WTC11 (cell line): Measurements from ENCODE around the gene SH3GL2. TPM values are rescaled to one million over a fixed set of nuclear protein-coding genes. Genes with fewer than 3 reads are reported as not detected.
A peak's percentile ranks its signal among the peaks of the same experiment; 100 is the strongest.

Source experiments
- ATAC-seq: fragments of 200-7000 bp; cut with Tn5 transposase; 2 replicates; pipeline ENCODE4 v1.10.0; 2021; ENCODE audit warnings: mild to moderate bottlenecking, moderate library complexity
- CTCF ChIA-PET: fragments of 300-600 bp; sonication (Branson Sonifier 250); formaldehyde crosslinking; loops from one replicate; lab custom pipeline; 2021; ENCODE audit warnings: antibody characterized with exemption; lab: Charles Lee
- POLR2A ChIA-PET: fragments of 350-600 bp; sonication (Branson Sonifier 250); formaldehyde crosslinking; loops from one replicate; lab custom pipeline; 2021; ENCODE audit warnings: antibody characterized with exemption; lab: Charles Lee
- DNase-seq: peaks from one replicate; pipeline ENCODE4 v3.0.0; 2021; ENCODE audit warnings: low spot score
- H3K27ac Mint-ChIP-seq: 2 replicates; pipeline ENCODE4 v1.8.0; 2021; ENCODE audit warnings: mixed read lengths
- H3K27me3 Mint-ChIP-seq: 2 replicates; pipeline ENCODE4 v1.8.0; 2021; ENCODE audit warnings: low read depth, mild to moderate bottlenecking, moderate library complexity, mixed read lengths
- H3K36me3 Mint-ChIP-seq: 2 replicates; pipeline ENCODE4 v1.8.0; 2021; ENCODE audit warnings: mixed read lengths
- H3K4me1 Mint-ChIP-seq: 2 replicates; pipeline ENCODE4 v1.8.0; 2022; ENCODE audit warnings: mixed read lengths
- H3K4me3 Mint-ChIP-seq: 2 replicates; pipeline ENCODE4 v1.8.0; 2021; ENCODE audit warnings: mild to moderate bottlenecking, moderate library complexity, mixed read lengths
- H3K9me3 Mint-ChIP-seq: 2 replicates; pipeline ENCODE4 v1.8.0; 2021; ENCODE audit warnings: mixed read lengths
- CREM ChIP-seq: sonication (generic); formaldehyde crosslinking; IDR thresholded peaks from 2 replicates; pipeline ENCODE4 v1.8.1; 2022; ENCODE audit warnings: mild to moderate bottlenecking, missing genetic modification reagents, moderate library complexity
- FOXK1 ChIP-seq: sonication (generic); formaldehyde crosslinking; IDR thresholded peaks from 2 replicates; pipeline ENCODE4 v1.8.0; 2022; ENCODE audit warnings: mild to moderate bottlenecking, moderate library complexity, missing genetic modification reagents
- GRHL2 ChIP-seq: fragments of 250-450 bp; sonication (Bioruptor Pico); IDR thresholded peaks from 2 replicates; pipeline ENCODE4 v1.8.0; 2022; ENCODE audit warnings: mild to moderate bottlenecking, moderate library complexity; ENCODE audit not compliant: insufficient replicate concordance, severe bottlenecking
- JAZF1 ChIP-seq: fragments of 250-450 bp; sonication (Bioruptor Pico); IDR thresholded peaks from 2 replicates; pipeline ENCODE4 v1.9.0; 2021; ENCODE audit warnings: moderate library complexity, mild to moderate bottlenecking, inconsistent platforms
- MXD4 ChIP-seq: fragments of 250-450 bp; sonication (Bioruptor Pico); IDR thresholded peaks from 2 replicates; pipeline ENCODE4 v1.8.0; 2021; ENCODE audit warnings: mild to moderate bottlenecking, moderate library complexity, borderline replicate concordance
- NFATC4 ChIP-seq: fragments of 250-450 bp; sonication (Bioruptor Pico); IDR thresholded peaks from 2 replicates; pipeline ENCODE4 v1.9.0; 2021; ENCODE audit warnings: mild to moderate bottlenecking
- NFE2L1 ChIP-seq: sonication (generic); formaldehyde crosslinking; IDR thresholded peaks from 2 replicates; pipeline ENCODE4 v1.8.1; 2023; ENCODE audit warnings: missing genetic modification reagents
- SMAD4 ChIP-seq: sonication (generic); formaldehyde crosslinking; IDR thresholded peaks from 2 replicates; pipeline ENCODE4 v1.8.0; 2022; ENCODE audit warnings: mild to moderate bottlenecking, missing genetic modification reagents
- ZNF317 ChIP-seq: sonication (generic); formaldehyde crosslinking; IDR thresholded peaks from 2 replicates; pipeline ENCODE4 v1.8.1; 2023; ENCODE audit warnings: low read depth, mild to moderate bottlenecking, moderate library complexity, missing genetic modification reagents, borderline replicate concordance
- ZNF671 ChIP-seq: fragments of 250-450 bp; sonication (Bioruptor Pico); IDR thresholded peaks from 2 replicates; pipeline ENCODE4 v1.8.0; 2021; ENCODE audit warnings: mild to moderate bottlenecking
- total RNA-seq: library from RNA; stranded (reverse); gene quantifications from 3 replicates; pipeline ENCODE4 v1.2.3, GENCODE V29; 2021
- TF ChIP-seq, protein P1 (sequence below): sonication (generic); formaldehyde crosslinking; IDR thresholded peaks from 2 replicates; pipeline ENCODE4 v1.8.0; 2022; ENCODE audit warnings: missing genetic modification reagents
- TF ChIP-seq, protein P2 (sequence below): sonication (generic); formaldehyde crosslinking; IDR thresholded peaks from 2 replicates; pipeline ENCODE4 v1.8.1; 2023; ENCODE audit warnings: mild to moderate bottlenecking, missing genetic modification reagents, borderline replicate concordance
- TF ChIP-seq, protein P3 (sequence below): sonication (generic); formaldehyde crosslinking; IDR thresholded peaks from 2 replicates; pipeline ENCODE4 v1.8.1; 2022; ENCODE audit warnings: missing genetic modification reagents, borderline replicate concordance
- TF ChIP-seq, protein P4 (sequence below): sonication (generic); formaldehyde crosslinking; IDR thresholded peaks from 2 replicates; pipeline ENCODE4 v1.8.1; 2023; ENCODE audit warnings: mild to moderate bottlenecking, missing genetic modification reagents

Gene SH3GL2
- total RNA-seq, 1 experiment from 2014 or later: 4.2 TPM

DNA sequence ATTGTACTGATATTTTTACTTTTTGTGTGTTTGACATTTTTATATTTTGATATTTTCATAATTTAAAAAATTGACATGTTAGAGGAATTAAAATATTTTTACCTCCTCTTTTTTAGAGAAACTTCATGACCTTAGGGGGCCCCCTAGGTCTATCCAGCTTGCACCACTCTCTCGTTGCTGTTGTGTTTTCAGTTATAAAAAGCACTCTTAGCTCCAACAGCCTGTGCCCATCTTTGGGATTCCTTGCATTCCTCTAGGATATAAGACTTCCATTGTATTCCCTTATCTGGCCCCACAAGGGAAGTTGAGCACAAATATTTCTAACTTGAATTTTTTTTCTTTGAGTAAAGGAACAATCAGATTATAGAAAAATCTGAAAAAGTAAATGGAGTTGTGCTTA is 245.3 kb downstream of the SH3GL2 start:
- Mint-ChIP-seq H3K27me3 (no peaks in the 10 kb centered on the region), H3K9me3 (no peaks in the 10 kb centered on the region), H3K4me3 (no peak overlapping the region), H3K4me1 (peaks cover 19% of the 10 kb centered on the region), H3K27ac (peak overlapping the region; percentile 73; the same call in 1 of the 2 replicates), H3K36me3 (no peaks in the 10 kb centered on the region)
- ATAC-seq (peak; percentile 85), DNase-seq (no peak)
- ChIA-PET CTCF (interaction anchor here (1.4 to 2.1 kb wide), 3 partner anchors 13 to 389 kb away, joined by 6 to 13 read pairs (median 12); no protein-coding TSS in a partner anchor), POLR2A (no interaction called here)
- TF ChIP-seq, protein P1, sequence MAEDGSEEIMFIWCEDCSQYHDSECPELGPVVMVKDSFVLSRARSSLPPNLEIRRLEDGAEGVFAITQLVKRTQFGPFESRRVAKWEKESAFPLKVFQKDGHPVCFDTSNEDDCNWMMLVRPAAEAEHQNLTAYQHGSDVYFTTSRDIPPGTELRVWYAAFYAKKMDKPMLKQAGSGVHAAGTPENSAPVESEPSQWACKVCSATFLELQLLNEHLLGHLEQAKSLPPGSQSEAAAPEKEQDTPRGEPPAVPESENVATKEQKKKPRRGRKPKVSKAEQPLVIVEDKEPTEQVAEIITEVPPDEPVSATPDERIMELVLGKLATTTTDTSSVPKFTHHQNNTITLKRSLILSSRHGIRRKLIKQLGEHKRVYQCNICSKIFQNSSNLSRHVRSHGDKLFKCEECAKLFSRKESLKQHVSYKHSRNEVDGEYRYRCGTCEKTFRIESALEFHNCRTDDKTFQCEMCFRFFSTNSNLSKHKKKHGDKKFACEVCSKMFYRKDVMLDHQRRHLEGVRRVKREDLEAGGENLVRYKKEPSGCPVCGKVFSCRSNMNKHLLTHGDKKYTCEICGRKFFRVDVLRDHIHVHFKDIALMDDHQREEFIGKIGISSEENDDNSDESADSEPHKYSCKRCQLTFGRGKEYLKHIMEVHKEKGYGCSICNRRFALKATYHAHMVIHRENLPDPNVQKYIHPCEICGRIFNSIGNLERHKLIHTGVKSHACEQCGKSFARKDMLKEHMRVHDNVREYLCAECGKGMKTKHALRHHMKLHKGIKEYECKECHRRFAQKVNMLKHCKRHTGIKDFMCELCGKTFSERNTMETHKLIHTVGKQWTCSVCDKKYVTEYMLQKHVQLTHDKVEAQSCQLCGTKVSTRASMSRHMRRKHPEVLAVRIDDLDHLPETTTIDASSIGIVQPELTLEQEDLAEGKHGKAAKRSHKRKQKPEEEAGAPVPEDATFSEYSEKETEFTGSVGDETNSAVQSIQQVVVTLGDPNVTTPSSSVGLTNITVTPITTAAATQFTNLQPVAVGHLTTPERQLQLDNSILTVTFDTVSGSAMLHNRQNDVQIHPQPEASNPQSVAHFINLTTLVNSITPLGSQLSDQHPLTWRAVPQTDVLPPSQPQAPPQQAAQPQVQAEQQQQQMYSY: no peak
- TF ChIP-seq NFE2L1 (CRISPR knock-in tag) (no peak), SMAD4 (CRISPR knock-in tag) (no peak), JAZF1 (CRISPR knock-in tag) (no peak), ZNF317 (CRISPR knock-in tag) (no peak), CREM (CRISPR knock-in tag) (no peak), GRHL2 (CRISPR knock-in tag) (no peak), MXD4 (CRISPR knock-in tag) (no peak), NFATC4 (no peak), ZNF671 (CRISPR knock-in tag) (no peak), FOXK1 (CRISPR knock-in tag) (no peak)
- TF ChIP-seq, protein P2, sequence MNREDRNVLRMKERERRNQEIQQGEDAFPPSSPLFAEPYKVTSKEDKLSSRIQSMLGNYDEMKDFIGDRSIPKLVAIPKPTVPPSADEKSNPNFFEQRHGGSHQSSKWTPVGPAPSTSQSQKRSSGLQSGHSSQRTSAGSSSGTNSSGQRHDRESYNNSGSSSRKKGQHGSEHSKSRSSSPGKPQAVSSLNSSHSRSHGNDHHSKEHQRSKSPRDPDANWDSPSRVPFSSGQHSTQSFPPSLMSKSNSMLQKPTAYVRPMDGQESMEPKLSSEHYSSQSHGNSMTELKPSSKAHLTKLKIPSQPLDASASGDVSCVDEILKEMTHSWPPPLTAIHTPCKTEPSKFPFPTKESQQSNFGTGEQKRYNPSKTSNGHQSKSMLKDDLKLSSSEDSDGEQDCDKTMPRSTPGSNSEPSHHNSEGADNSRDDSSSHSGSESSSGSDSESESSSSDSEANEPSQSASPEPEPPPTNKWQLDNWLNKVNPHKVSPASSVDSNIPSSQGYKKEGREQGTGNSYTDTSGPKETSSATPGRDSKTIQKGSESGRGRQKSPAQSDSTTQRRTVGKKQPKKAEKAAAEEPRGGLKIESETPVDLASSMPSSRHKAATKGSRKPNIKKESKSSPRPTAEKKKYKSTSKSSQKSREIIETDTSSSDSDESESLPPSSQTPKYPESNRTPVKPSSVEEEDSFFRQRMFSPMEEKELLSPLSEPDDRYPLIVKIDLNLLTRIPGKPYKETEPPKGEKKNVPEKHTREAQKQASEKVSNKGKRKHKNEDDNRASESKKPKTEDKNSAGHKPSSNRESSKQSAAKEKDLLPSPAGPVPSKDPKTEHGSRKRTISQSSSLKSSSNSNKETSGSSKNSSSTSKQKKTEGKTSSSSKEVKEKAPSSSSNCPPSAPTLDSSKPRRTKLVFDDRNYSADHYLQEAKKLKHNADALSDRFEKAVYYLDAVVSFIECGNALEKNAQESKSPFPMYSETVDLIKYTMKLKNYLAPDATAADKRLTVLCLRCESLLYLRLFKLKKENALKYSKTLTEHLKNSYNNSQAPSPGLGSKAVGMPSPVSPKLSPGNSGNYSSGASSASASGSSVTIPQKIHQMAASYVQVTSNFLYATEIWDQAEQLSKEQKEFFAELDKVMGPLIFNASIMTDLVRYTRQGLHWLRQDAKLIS (CRISPR knock-in tag): no peak
- TF ChIP-seq, protein P3, sequence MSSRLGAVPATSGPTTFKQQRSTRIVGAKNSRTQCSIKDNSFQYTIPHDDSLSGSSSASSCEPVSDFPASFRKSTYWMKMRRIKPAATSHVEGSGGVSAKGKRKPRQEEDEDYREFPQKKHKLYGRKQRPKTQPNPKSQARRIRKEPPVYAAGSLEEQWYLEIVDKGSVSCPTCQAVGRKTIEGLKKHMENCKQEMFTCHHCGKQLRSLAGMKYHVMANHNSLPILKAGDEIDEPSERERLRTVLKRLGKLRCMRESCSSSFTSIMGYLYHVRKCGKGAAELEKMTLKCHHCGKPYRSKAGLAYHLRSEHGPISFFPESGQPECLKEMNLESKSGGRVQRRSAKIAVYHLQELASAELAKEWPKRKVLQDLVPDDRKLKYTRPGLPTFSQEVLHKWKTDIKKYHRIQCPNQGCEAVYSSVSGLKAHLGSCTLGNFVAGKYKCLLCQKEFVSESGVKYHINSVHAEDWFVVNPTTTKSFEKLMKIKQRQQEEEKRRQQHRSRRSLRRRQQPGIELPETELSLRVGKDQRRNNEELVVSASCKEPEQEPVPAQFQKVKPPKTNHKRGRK (CRISPR knock-in tag): no peak
- TF ChIP-seq, protein P4, sequence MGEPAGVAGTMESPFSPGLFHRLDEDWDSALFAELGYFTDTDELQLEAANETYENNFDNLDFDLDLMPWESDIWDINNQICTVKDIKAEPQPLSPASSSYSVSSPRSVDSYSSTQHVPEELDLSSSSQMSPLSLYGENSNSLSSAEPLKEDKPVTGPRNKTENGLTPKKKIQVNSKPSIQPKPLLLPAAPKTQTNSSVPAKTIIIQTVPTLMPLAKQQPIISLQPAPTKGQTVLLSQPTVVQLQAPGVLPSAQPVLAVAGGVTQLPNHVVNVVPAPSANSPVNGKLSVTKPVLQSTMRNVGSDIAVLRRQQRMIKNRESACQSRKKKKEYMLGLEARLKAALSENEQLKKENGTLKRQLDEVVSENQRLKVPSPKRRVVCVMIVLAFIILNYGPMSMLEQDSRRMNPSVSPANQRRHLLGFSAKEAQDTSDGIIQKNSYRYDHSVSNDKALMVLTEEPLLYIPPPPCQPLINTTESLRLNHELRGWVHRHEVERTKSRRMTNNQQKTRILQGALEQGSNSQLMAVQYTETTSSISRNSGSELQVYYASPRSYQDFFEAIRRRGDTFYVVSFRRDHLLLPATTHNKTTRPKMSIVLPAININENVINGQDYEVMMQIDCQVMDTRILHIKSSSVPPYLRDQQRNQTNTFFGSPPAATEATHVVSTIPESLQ (CRISPR knock-in tag): no peak
